Upper lobe of left lung (tissue), 4 donors: Measurements from ENCODE around the gene COX6A1.

Experiments
- CTCF ChIP-seq, 6 experiments: fragments of 450-650 bp in 4 of 6; fragments of 200-600 bp in 2 of 6; sonication (generic) in 2 of 6; IDR thresholded peaks; one replicate each; pipeline ENCODE4 v1.5.1; 2016 to 2019; ENCODE audit warnings: antibody characterized with exemption in 6 of 6
- EP300 ChIP-seq, 4 donors: sonication (generic); formaldehyde crosslinking; IDR thresholded peaks; one replicate each; pipeline ENCODE4 v1.5.1; 2017; ENCODE audit warnings: antibody characterized with exemption in 4 of 4, control low read depth in 2 of 4
- POLR2A ChIP-seq, 4 donors: fragments of 450-650 bp; IDR thresholded peaks; one replicate each; pipeline ENCODE4 v1.5.1; 2016 to 2017; ENCODE audit warnings: antibody characterized with exemption in 4 of 4, mild to moderate bottlenecking in 2 of 4

GRCh38 chr12:120455302-120455701 lies 17.4 kb downstream of the COX6A1 start:
- TF ChIP-seq CTCF (IDR thresholded peaks at IDR 0.05), result no peak
- TF ChIP-seq EP300 (IDR thresholded peaks at IDR 0.05), result no peak
- TF ChIP-seq POLR2A (IDR thresholded peaks at IDR 0.05), result no peak
